Measurements from ENCODE around the gene ZNF337.
A peak's percentile ranks its signal among the peaks of the same experiment; 100 is the strongest.
"Not testable (repeated sequence)": the region's sequence is repeated elsewhere in the genome, so short reads cannot be mapped to it uniquely, and the experiment has no call there.

ZNF337 gene

GRCh38 chr20:25692499-25692898, 4.2 kb downstream of the ZNF337 start:
- DNase-seq, result no peak

- DNase-seq, result no peak
Measured at GRCh38 chr20:25690427-25690826, 6.2 kb downstream of the ZNF337 start.

- DNase-seq, result peak; percentile 55
Measured at GRCh38 chr20:25686081-25687067, 10.3 kb downstream of the ZNF337 start.

DNA sequence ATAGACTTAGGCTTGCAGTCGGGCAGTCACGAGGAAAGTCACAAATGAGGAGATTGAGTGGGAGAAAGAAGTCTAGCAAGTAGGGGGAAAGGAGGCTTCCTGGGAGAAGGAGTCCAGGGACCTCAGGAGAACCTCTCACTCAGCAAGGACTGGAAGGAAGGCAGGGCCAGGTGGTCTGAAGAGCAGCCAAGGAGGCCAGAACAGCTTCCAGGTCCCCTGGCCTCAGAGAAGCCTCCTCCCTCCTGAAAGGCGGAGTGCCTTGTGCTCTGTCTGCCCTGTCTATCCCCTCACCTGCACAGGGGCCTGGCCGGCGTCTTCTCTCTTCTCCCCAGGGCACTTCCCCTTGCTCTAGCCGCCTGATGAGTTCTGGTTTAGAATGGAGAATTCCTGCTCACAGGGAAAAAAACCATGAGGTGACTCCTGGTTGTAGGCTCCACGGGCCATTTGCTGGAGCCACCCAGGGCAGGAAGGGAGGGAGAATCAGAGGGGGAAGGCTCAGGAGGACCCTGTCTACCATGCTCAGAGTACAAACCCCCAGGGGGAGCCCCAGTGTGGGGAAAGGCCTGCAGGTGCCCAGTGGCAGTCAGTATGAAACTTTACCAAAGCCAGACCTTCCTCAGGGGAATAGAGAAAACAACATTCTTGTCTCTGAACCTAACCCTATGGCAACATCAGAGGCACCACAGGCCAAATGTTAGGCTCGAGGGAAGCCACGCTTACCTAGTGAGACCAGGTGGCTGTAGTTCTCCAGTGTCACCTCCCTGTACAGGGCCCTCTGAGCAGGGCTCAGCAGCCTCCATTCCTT, 11.2 kb downstream of the ZNF337 start:
- no peak for DNase-seq

GRCh38 chr20:25683826-25684225, 12.8 kb downstream of the ZNF337 start:
- not testable (repeated sequence) for DNase-seq

- no peak for DNase-seq
Measured at GRCh38 chr20:25683050-25683449, 13.6 kb downstream of the ZNF337 start.

GRCh38 chr20:25676164-25676809, 20.4 kb downstream of the ZNF337 start:
- DNase-seq, result no peak

GRCh38 chr20:25675161-25675560, 21.5 kb downstream of the ZNF337 start:
- no peak for DNase-seq

DNA sequence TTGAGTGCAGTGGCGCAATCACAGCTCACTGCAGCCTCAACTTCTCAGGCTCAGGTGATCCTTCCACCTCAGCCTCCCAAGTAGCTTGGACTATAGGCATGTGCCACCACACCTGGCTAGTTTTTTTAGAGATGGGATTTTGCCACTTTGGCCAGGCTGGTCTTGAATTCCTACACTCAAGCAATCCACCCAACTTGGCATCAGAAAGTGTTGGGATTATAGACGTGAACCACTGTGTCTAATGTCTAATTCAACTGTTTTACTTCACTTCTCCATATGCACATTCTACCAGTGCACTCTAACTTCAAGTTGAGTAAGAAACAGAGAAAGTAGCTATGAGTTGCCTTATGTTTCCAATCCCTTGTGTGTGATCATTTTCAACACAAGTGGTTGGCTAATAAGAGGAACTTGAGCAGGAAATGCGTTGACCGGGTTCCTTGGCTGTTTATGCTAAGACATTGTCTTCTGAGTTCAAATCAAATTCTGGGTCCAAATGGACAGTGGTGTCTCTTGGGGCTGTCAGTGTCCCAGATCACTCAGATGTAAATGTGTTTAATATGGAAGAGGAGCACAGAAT, 23.9 kb downstream of the ZNF337 start:
- DNase-seq, result no peak

DNA sequence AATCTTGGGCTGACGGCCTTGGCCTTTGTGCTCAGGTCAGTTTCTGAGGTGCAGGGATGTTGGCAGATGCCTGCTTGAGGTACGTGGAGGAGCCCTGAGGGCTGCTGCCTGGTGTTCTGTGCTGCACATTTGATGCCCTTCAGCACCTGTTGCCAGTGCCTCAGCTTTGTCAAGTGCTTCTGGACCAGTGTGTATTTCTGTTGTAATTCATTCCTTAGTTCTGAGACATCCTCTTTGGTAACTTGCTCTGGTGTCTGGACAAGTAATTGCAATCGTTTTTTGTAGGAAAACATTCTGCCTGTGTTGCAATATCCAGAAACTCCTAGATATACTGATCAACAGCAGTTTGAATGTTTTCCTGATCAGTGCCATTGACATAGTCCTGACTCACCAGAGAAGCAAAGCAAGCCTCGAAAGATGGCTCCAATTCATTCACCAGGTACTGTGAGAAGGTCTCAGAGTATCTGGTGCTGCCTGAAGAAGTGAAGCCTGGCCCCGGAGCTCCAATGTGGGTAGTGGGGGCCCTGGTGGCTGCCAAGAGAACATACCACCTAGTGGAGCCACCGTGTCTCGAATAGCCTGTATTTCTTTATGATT, 26.7 kb downstream of the ZNF337 start:
- DNase-seq, result no peak

DNA sequence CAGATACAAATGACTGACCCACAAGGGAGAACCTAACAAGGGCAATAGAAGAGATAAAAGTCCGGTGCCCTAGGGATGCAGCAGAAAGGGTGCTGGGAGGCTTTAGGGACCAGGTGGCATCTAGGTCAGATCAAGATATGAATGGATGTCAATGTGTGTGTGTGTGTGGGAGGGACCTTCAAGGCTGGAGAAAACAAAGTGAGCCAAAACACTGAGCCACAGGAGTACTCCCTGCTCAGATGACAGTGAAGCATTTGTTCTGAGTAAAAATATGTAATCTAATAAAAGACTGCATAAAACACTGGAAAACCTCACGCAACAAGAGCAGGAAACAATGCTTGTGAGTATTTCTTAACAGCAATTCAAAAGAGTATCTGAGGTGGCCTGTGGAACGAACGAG, 28.2 kb downstream of the ZNF337 start:
- no peak for DNase-seq

DNA sequence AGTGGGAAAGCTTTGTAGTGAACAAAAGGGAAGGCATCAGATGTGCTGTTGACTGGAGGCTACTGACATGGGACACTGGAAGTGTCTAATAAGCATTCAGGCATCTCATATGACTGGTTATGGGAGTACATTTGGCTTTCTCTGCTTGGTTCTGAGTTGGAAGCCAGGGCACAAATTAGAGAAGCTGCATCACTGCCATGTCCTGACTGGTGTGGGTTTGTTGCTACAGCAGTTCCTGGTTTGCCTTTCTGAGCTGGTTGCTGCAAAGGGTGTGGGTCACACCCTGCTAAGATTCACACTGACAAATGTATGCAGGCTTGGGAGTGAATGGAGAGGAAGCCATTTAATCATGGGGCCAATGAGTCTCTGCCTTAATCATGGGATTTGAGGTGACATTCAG, 36.7 kb downstream of the ZNF337 start:
- DNase-seq, result no peak

- DNase-seq, result no peak
Measured at GRCh38 chr20:25654487-25654886, 42.2 kb downstream of the ZNF337 start.

DNA sequence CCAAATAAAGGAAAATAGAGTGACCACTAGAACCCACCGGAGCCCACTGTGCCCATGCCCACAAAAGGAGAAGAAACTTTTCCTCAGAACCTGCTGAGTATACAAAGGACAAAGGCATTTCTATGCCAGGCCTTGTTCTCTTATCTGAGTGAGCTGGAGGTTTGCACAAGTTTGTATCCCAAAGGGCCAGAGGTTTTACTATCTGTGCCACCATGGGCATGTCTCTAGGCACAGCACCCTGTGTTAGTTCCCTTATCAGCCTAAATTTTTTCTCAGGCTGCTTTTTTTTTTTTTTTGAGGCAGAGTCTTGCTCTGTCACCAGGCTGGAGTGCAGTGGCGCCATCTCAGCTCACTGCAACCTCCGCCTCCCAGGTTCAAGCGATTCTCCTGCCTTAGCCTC, 43.8 kb downstream of the ZNF337 start:
- DNase-seq, result not testable (repeated sequence)

DNA sequence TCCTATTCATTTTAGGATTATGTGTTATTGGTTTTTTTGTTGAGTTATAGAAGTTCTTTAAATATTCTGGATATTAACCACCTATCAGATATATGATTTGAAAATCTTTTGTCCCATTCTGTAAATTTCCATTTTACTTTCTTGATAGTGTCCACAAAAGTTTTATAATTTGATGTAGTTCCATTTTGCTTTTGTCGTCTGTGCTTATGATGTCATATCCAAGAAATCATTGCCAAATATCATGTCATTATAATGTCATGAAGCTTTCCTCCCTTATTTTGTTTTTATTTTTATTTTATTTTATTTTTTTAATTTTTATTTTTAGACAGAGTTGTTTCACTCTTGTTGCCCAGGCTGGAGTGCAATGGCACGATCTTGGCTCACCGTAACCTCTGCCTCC, 51.8 kb downstream of the ZNF337 start:
- no peak for DNase-seq

GRCh38 chr20:25643716-25644115, 52.9 kb downstream of the ZNF337 start:
- no peak for DNase-seq

- no peak for DNase-seq
Measured at GRCh38 chr20:25637247-25637646, 59.4 kb downstream of the ZNF337 start.

GRCh38 chr20:25632940-25633790, 63.5 kb downstream of the ZNF337 start:
- no peak for DNase-seq

- DNase-seq, result not testable (repeated sequence)
Measured at GRCh38 chr20:25630615-25631014, 66.0 kb downstream of the ZNF337 start.

GRCh38 chr20:25629816-25630499, 66.7 kb downstream of the ZNF337 start:
- DNase-seq, result no peak

GRCh38 chr20:25626779-25627178, 69.9 kb downstream of the ZNF337 start:
- DNase-seq, result no peak
